Measurements from ENCODE around the gene TMEM179.

GRCh38 chr14:104556256-104557021 lies 48.1 kb downstream of the TMEM179 start:
- TF ChIP-seq POLR2A (IDR thresholded peaks at IDR 0.05) (no peak), EP300 (IDR thresholded peaks at IDR 0.05) (no peak)

All from ovary (tissue), 1 donor.